K562 (cell line): ENCODE measurements around the gene GRAMD1B. TPM values are rescaled to one million over a fixed set of nuclear protein-coding genes. Genes with fewer than 3 reads are reported as not detected.

Source experiments
- ATAC-seq: fragments of 200-7000 bp; cut with Tn5 transposase; 3 replicates; pipeline ENCODE4 v1.9.1; 2020; ENCODE audit warnings: moderate library complexity
- BruUV-seq: library from RNA; stranded (reverse); fragments of 400-500 nt; replicated peaks from 2 replicates; lab custom pipeline; 2021; lab: Mats Ljungman, UMichigan
- CTCF ChIA-PET: fragments of 300-600 bp; formaldehyde crosslinking; extraction: SDS; loops from one replicate; lab custom pipeline; 2021; ENCODE audit warnings: low intra/inter-chr PET ratio; lab: Yijun Ruan, JAX
- POLR2A ChIA-PET: fragments of 300-600, 350-650 bp; sonication (Branson Sonifier 250); formaldehyde crosslinking; extraction: SDS; loops from one replicate; lab custom pipeline; 2021; ENCODE audit warnings: antibody characterized with exemption, inconsistent platforms; lab: Yijun Ruan, JAX
- DNase-seq, 4 experiments: peaks; one replicate each; pipeline versions ENCODE4 v3.0.0 to v3.0.0-alpha.2; 2011 to 2018; ENCODE audit warnings: low spot score in 3 of 4, mixed read lengths in 3 of 4; ENCODE audit errors: extremely low read depth in 1 of 4
- FAIRE-seq: peaks from 2 replicates; lab custom pipeline; 2011; peaks lifted over from hg19 to GRCh38; lab: Jason Lieb, UNC
- H2AFZ ChIP-seq: 2 replicates; pipeline ENCODE4 v1.6.0; 2011; ENCODE audit warnings: low read depth, low read length, control low read depth, inconsistent platforms
- H3K27ac ChIP-seq: fragments of 200-600 bp; 3 replicates; pipeline ENCODE4 v1.8.0; 2011; ENCODE audit warnings: low read depth, mild to moderate bottlenecking, control low read depth, inconsistent platforms, low read length, moderate library complexity, mixed read lengths; ENCODE audit errors: extremely low read depth
- H3K27me3 ChIP-seq, 2 experiments: fragments of 300-600 bp in 1 of 2; 2 replicates in 1 of 2; 3 replicates in 1 of 2; pipeline versions ENCODE4 v1.6.0 to v1.8.0; 2011; ENCODE audit warnings: inconsistent platforms in 2 of 2, low read length in 2 of 2, mild to moderate bottlenecking in 1 of 2, mixed read lengths in 1 of 2, moderate library complexity in 1 of 2; ENCODE audit not compliant: control insufficient read depth in 2 of 2, insufficient read depth in 2 of 2
- H3K36me3 ChIP-seq: fragments of 300-600 bp; 3 replicates; pipeline ENCODE4 v1.8.0; 2011; ENCODE audit warnings: mild to moderate bottlenecking, low read length, inconsistent platforms; ENCODE audit not compliant: control insufficient read depth, insufficient read depth
- H3K4me1 ChIP-seq, 2 experiments: fragments of 200-600 bp in 1 of 2; replicated peaks in 1 of 2; 2 replicates in 1 of 2; 3 replicates in 1 of 2; pipeline versions ENCODE4 v1.5.1 to v1.8.0; 2011; ENCODE audit warnings: inconsistent platforms in 2 of 2, low read length in 2 of 2, mild to moderate bottlenecking in 1 of 2, mixed read lengths in 1 of 2, moderate library complexity in 1 of 2; ENCODE audit not compliant: control insufficient read depth in 2 of 2, insufficient read depth in 2 of 2
- H3K4me2 ChIP-seq: 2 replicates; pipeline ENCODE4 v1.6.1; 2011; ENCODE audit warnings: low read length, control low read depth, inconsistent platforms, mixed read lengths; ENCODE audit not compliant: insufficient read depth
- H3K4me3 ChIP-seq: fragments of 200-600 bp; sonication (generic), shearing (Covaris generic); 2 replicates; pipeline ENCODE4 v1.5.1; 2016; ENCODE audit warnings: control low read depth, inconsistent platforms
- H3K79me2 ChIP-seq: fragments of 200-600 bp; 3 replicates; pipeline ENCODE4 v1.8.0; 2011; ENCODE audit warnings: low read length, inconsistent platforms; ENCODE audit not compliant: control insufficient read depth, insufficient read depth
- H3K9ac ChIP-seq, 2 experiments: 2 replicates each; pipeline versions ENCODE4 v1.6.0 to v1.6.1; 2011; ENCODE audit warnings: low read depth in 2 of 2, low read length in 2 of 2, control low read depth in 1 of 2, inconsistent platforms in 1 of 2, mild to moderate bottlenecking in 1 of 2, mixed read lengths in 1 of 2; ENCODE audit not compliant: insufficient read depth in 1 of 2
- H3K9me1 ChIP-seq: one replicate; pipeline ENCODE4 v1.6.0; 2011; ENCODE audit warnings: inconsistent platforms, mild to moderate bottlenecking, low read length, moderate library complexity; ENCODE audit not compliant: control insufficient read depth, insufficient read depth
- H3K9me3 ChIP-seq: replicated peaks from 2 replicates; pipeline ENCODE4 v1.5.1; 2011; ENCODE audit warnings: low read depth, low read length, inconsistent platforms; ENCODE audit not compliant: control insufficient read depth, insufficient read depth
- H4K20me1 ChIP-seq: replicated peaks from 2 replicates; pipeline ENCODE4 v1.6.1; 2011; ENCODE audit warnings: low read length, inconsistent platforms, mixed read lengths; ENCODE audit not compliant: control insufficient read depth, insufficient read depth
- BACH1 ChIP-seq: fragments of 200-800 bp; sonication (Bioruptor generic); IDR thresholded peaks from 2 replicates; pipeline ENCODE4 v1.6.1; 2016; ENCODE audit warnings: missing genetic modification characterization, missing compliant biosample characterization
- KAT7 ChIP-seq: sonication (generic); formaldehyde crosslinking; IDR thresholded peaks from 2 replicates; pipeline ENCODE4 v1.8.0; 2022; ENCODE audit warnings: missing genetic modification reagents, mild to moderate bottlenecking, borderline replicate concordance
- MTA3 ChIP-seq: fragments of 450-650 bp; formaldehyde crosslinking; IDR thresholded peaks from 2 replicates; pipeline ENCODE4 v1.6.1; 2017; ENCODE audit warnings: mild to moderate bottlenecking, borderline replicate concordance
- NFIC ChIP-seq: fragments of 450-650 bp; IDR thresholded peaks from 2 replicates; pipeline ENCODE4 v1.6.1; 2017; ENCODE audit warnings: mild to moderate bottlenecking, inconsistent platforms
- NR2C1 ChIP-seq, 2 experiments: fragments of 450-650 bp; IDR thresholded peaks; 2 replicates each; pipeline ENCODE4 v1.6.1; 2017; ENCODE audit warnings: mild to moderate bottlenecking in 2 of 2, antibody characterized with exemption in 1 of 2, inconsistent platforms in 1 of 2, missing compliant biosample characterization in 1 of 2, missing genetic modification characterization in 1 of 2
- NR4A1 ChIP-seq, 2 experiments: fragments of 250-450 bp in 1 of 2; fragments of 450-650 bp in 1 of 2; sonication (Bioruptor Pico) in 1 of 2; IDR thresholded peaks; 2 replicates each; pipeline versions ENCODE4 v1.4.0 to v1.6.1; 2016 to 2020; ENCODE audit warnings: mild to moderate bottlenecking in 2 of 2, missing compliant biosample characterization in 1 of 2, missing genetic modification characterization in 1 of 2, moderate library complexity in 1 of 2
- RBBP5 ChIP-seq: fragments of 200-600 bp; sonication (generic); IDR thresholded peaks from 2 replicates; pipeline ENCODE4 v1.6.1; 2012; ENCODE audit warnings: borderline replicate concordance, mild to moderate bottlenecking, low read length, control low read depth, inconsistent platforms; ENCODE audit not compliant: insufficient read depth, poor library complexity, severe bottlenecking
- RBM17 ChIP-seq: fragments of 200-400 bp; formaldehyde crosslinking; IDR thresholded peaks from 2 replicates; pipeline ENCODE4 v1.6.1; 2017; ENCODE audit warnings: low read depth, mild to moderate bottlenecking, low read length, borderline replicate concordance
- RFX7 ChIP-seq: fragments of 250-450 bp; sonication (Bioruptor Pico); IDR thresholded peaks from 2 replicates; pipeline ENCODE4 v1.5.1; 2021; ENCODE audit warnings: mild to moderate bottlenecking
- RHOXF2B ChIP-seq: fragments of 250-450 bp; sonication (Bioruptor Pico); conservative IDR thresholded peaks from 2 replicates; pipeline ENCODE4 v1.5.1; 2021
- YBX1 ChIP-seq: fragments of 450-650 bp; IDR thresholded peaks from 2 replicates; pipeline ENCODE4 v1.7.1; 2016; ENCODE audit warnings: mild to moderate bottlenecking
- ZFP36 ChIP-seq: fragments of 150-350 bp; IDR thresholded peaks from 2 replicates; pipeline ENCODE4 v1.6.1; 2018; ENCODE audit warnings: low read length, low read depth; ENCODE audit not compliant: partially characterized antibody
- ZNF124 ChIP-seq: sonication (generic); formaldehyde crosslinking; IDR thresholded peaks from 2 replicates; pipeline ENCODE4 v1.8.1; 2022; ENCODE audit warnings: missing genetic modification reagents
- WGBS: fragments of 100-300 bp; shearing (Covaris generic); methylation state at CpG from one replicate; pipeline ENCODE4 v1.1.6; 2016; ENCODE audit warnings: low coverage, mixed read lengths; ENCODE audit not compliant: insufficient coverage; ENCODE audit errors: missing lambda C conversion rate; 5-methylcytosine and 5-hydroxymethylcytosine counted together
- in situ Hi-C: fragments of 300-500 bp; cut with MboI; formaldehyde crosslinking; loops from 4 replicates; pipeline ENCODE4 v1.15.0; 2018; ENCODE audit warnings: inconsistent platforms, mixed read lengths
- intact Hi-C: fragments of 100-400 bp; cut with micrococcal nuclease; formaldehyde crosslinking; loops from 2 replicates; pipeline ENCODE4 v1.14.2; 2022
- polyA plus RNA-seq, 8 experiments: library from polyadenylated mRNA; depleted of rRNA in 4 of 8; stranded (reverse) in 5 of 8; unstranded in 3 of 8; fragments of >200 nt; fragmentation: Nextera tagmentation in 2 of 8; fragmentation: Illumina TruSeq in 1 of 8; extraction: Ambion mirVana in 2 of 8; extraction: Trizol in 1 of 8; gene quantifications; 2 replicates each; pipeline versions ENCODE4 v1.2.1 to v1.2.3, GENCODE V29; 2011 to 2014; ENCODE audit warnings: inconsistent platforms in 1 of 8, missing spikeins in 1 of 8
- total RNA-seq, 7 experiments: library from RNA; depleted of rRNA in 6 of 7; stranded (reverse); fragments of >200 nt in 6 of 7; fragmentation: Illumina TruSeq in 2 of 7; extraction: Trizol in 2 of 7; gene quantifications; 2 replicates each; pipeline versions ENCODE4 v1.2.1 to v1.2.3, GENCODE V29; 2011 to 2021; ENCODE audit warnings: low replicate concordance in 1 of 7
- TF ChIP-seq, protein P1 (sequence below): fragments of 450-650 bp; formaldehyde crosslinking; IDR thresholded peaks from 2 replicates; pipeline ENCODE4 v1.4.0; 2020; ENCODE audit warnings: mild to moderate bottlenecking, moderate library complexity
- TF ChIP-seq, protein P2 (sequence below): fragments of 250-450 bp; sonication (Bioruptor Pico); IDR thresholded peaks from 2 replicates; pipeline ENCODE4 v1.5.0; 2021

Gene GRAMD1B
- total and polyA plus RNA-seq, 9 of the 15 experiments (the other 6 are each of a cell fraction or from before 2014, with no cell fraction given) = 0.31 TPM; not detected in 8

DNA sequence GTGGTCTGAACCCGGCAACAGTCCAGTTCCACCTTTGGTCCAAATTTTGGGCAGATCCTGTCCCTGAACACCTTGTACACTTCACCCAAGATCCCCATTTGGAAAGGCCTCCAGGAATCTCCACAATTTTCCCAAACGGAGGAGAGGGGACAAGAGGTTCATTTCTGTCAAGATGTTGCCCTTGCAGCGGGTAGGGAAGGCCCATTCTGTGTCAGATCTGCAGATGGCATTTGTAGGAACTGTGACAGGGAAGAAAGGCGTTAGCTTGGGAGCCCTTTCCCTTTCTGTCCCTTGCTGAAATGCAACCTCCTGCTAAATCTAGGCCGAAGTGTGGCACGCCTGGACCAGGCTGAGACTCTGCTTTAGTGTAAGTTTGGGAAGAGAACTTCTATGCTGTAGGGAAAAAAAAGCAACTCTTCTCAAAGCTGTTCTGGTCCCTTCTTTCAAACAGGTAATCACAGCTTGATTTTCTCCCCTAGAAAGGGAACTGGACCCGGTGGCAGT, 138.3 kb downstream of the GRAMD1B start:
- in situ Hi-C loops = no loop called here
- ChIA-PET CTCF (no interaction called here), POLR2A (interaction anchor here (0.5 to 0.6 kb wide), 3 partner anchors 19 to 104 kb away, joined by 3 to 5 read pairs (median 3); no protein-coding TSS in a partner anchor)
- Histone ChIP-seq H3K27me3 (peaks cover 0 to 27% of the 10 kb centered on the region in 2 experiments; a peak in 3 of 5 replicates), H3K79me2 (no peaks in the 10 kb centered on the region), H3K36me3 (no peaks in the 10 kb centered on the region), H3K4me1 (no peaks in the 10 kb centered on the region), H3K27ac (no peak overlapping the region), H4K20me1 (no peaks in the 10 kb centered on the region), H3K4me3 (no peak overlapping the region), H2AFZ (no peak overlapping the region), H3K4me2 (no peak overlapping the region), H3K9me3 (no peaks in the 10 kb centered on the region), H3K9ac (no peak overlapping the region), H3K9me1 (no peaks in the 10 kb centered on the region)
- DNase-seq = no peak
- no peak for ATAC-seq
- 0% methylated on average over 6 of the region's 7 CpGs for WGBS
- no TSS peak for BruUV-seq
- FAIRE-seq = no peak
- intact Hi-C loops = no loop called here
- no peak for TF ChIP-seq RFX7
- TF ChIP-seq RBM17 = no peak
- no peak for TF ChIP-seq NR4A1 (CRISPR knock-in tag; IDR thresholded peaks at IDR 0.05)
- TF ChIP-seq NR4A1 (tag; IDR thresholded peaks at IDR 0.05) = no peak
- TF ChIP-seq YBX1 = no peak
- no peak for TF ChIP-seq RHOXF2B (CRISPR knock-in tag)
- no peak for TF ChIP-seq RBBP5
- TF ChIP-seq KAT7 (CRISPR knock-in tag) = no peak
- TF ChIP-seq NFIC = no peak
- TF ChIP-seq, protein P1, sequence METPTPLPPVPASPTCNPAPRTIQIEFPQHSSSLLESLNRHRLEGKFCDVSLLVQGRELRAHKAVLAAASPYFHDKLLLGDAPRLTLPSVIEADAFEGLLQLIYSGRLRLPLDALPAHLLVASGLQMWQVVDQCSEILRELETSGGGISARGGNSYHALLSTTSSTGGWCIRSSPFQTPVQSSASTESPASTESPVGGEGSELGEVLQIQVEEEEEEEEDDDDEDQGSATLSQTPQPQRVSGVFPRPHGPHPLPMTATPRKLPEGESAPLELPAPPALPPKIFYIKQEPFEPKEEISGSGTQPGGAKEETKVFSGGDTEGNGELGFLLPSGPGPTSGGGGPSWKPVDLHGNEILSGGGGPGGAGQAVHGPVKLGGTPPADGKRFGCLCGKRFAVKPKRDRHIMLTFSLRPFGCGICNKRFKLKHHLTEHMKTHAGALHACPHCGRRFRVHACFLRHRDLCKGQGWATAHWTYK (CRISPR knock-in tag) = no peak
- no peak for TF ChIP-seq ZFP36
- no peak for TF ChIP-seq NR2C1 (IDR thresholded peaks at IDR 0.05)
- no peak for TF ChIP-seq NR2C1 (tag; IDR thresholded peaks at IDR 0.05)
- TF ChIP-seq BACH1 (tag) = no peak
- TF ChIP-seq, protein P2, sequence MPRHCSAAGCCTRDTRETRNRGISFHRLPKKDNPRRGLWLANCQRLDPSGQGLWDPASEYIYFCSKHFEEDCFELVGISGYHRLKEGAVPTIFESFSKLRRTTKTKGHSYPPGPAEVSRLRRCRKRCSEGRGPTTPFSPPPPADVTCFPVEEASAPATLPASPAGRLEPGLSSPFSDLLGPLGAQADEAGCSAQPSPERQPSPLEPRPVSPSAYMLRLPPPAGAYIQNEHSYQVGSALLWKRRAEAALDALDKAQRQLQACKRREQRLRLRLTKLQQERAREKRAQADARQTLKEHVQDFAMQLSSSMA (CRISPR knock-in tag) = no peak
- no peak for TF ChIP-seq MTA3
- TF ChIP-seq ZNF124 (CRISPR knock-in tag) = no peak
- TF ChIP-seq, all 486 proteins: peak for 0
